Activated CD4-positive, alpha-beta T cell treated with anti-CD3 and anti-CD28 coated beads, Interleukin-2, amount 50 U/mL, for 24 hours (primary cell): ENCODE measurements around the gene RAPGEF5.

Experiments
- DNase-seq, 2 donors: peaks; one replicate each; pipeline ENCODE4 v3.0.0-alpha.2; 2020; ENCODE audit warnings: low read depth in 1 of 2, low spot score in 1 of 2

RAPGEF5 gene

DNA sequence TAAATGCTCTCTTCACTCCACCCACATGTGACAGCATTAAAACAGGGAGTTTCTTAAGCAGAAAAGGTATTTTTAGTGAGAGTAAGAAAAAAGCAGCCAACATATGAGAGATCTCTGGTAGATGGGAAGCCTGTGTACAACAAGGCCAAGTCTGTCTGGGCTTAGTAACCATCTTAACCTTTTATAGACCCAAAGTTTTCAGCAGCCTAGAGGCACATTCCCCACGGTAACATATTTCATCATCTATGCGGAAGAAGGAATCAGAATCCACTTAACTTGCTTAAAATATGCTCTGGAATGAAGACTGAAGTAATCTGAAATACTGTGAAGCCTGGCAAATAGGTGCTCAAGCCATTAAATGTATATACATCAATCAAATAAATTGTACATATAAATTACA, 127.8 kb downstream of the RAPGEF5 start:
- no peak for DNase-seq

DNA sequence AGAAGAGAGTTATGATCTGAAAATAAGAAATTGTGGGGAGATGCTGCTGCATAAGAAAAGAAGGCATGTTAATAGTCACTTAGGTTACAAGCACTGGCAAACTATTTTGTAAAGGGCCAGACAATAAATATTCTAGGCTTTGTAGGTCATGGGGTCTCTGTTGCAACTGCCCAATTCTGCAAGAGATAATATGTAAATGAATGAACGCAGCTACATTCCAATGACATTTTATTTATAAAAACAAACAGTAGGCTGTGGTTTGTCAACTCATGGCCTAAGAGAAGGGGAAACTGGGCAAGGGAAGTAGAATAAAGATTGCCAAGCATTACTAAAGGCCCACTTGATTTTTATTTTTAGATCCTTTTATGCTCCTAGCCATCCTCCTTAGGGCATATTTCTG, 133.1 kb downstream of the RAPGEF5 start:
- no peak for DNase-seq

DNA sequence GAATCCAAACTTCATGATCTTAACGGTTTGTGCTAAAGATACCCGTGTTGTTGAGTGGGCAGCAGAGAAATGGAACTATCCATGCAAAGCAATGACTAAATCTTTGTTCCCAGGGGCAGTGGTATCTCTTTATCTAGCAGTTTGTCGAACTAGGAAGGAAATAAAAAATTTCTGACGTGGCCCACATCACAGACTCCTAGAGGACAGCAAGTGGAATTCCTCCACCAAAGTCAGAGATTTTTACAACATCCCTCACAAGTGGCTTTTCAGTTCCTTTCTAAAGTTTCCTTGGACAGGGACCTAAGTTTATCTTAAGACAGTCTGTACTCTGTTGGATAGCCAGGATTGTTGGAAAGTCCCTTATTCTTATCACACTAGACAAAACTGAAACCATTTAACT, 136.0 kb downstream of the RAPGEF5 start:
- DNase-seq = no peak

DNA sequence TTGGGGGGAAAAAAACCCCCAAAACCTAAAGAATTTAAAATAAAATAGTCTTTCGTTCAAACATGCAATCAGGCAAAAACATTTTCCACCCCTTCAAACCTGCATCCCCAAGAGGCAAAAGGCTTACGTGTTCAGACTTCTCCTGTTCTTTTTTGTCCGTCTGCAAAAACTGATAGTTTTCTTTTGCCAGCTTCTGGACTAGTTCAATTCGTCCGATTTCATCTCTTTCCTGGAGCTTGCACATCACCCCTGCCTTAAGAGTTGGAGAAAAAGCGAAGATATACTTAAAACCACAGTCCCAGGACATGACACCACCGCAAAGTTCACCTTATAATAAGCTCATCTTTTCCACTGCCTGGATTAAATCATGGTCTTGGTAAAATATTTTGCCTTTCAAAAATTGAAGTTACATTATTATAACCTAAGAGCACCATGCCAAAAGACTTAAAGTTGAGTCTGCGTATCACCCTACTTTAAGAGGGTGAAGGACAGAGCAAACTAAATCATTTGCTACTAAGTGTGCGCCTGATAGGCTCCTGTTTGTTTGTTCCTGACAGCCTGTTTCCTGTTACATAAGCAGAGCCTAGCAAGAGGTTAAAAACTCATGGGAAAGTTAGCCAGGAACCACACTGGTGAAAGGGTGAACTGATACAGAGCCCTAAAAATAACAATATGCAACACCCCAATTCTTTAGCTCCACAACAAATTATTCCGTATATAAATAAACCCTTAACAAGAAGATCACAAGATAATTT, 137.0 kb downstream of the RAPGEF5 start:
- no peak for DNase-seq

DNA sequence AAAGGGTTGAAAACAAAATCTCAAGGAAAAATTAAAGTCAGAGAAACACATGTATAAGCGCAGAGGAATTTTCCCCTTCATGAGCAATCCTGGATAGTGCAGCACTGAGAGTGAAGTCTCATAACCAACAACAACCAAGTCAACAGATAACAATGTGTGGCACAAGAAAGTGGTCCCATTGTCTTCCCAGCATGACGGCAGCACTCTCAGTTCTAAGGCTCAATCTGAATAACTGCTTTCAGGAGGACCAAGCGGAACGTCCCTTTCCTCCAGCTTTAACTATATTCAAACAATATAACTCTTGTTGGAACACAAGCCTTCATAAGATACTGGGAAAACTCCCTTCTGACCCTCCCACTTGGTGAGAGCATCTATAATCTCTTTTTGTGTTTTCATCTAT, 137.9 kb downstream of the RAPGEF5 start:
- DNase-seq = no peak

DNA sequence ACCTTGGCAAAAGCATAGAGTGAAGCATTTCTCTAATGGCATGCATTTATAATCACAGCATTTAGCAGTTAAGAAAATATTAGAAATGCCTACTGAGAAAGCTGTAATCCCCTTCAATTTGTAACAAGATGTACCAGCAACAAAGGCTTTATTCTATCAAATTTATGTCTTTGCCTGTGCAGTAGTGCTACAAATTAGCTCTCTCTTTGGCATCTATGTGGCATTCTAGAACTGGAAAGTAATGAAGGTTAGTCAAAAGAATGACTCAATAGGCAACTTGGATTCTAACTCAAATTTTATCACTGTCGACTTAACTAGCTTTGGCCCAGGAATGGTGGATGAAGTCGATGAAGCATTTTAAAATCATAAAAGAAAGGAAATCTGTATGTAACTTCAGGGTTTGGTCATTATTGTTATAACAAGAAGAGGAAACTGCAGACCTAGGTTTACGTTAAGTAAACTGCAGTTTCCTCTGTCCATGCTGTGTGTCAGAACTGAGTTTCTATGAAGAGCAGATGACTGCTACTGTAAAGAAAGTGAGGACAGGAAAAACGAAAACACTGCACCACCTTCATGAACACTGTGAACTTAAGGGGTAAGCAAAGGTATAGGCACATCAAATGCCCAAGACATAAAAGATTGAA, 140.0 kb downstream of the RAPGEF5 start:
- no peak for DNase-seq

DNA sequence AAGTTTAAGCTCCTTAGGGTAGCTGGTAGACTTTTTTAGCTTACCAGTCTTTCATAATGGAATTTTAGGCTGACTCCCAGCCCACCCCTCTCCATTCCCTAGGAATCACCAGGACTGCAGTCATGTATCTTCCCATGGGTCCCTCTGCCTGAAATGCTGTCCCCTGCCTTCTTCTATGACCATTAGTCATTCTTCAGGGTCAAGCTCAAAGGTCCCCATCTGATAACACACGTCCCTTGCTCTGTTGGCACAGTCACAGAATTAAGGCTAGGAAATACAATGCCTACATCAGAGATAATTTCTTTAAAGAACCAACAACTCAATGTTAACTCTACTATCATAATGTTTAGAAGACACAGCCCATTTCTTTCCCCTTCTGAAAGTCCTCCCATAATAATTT, 140.6 kb downstream of the RAPGEF5 start:
- DNase-seq = no peak

DNA sequence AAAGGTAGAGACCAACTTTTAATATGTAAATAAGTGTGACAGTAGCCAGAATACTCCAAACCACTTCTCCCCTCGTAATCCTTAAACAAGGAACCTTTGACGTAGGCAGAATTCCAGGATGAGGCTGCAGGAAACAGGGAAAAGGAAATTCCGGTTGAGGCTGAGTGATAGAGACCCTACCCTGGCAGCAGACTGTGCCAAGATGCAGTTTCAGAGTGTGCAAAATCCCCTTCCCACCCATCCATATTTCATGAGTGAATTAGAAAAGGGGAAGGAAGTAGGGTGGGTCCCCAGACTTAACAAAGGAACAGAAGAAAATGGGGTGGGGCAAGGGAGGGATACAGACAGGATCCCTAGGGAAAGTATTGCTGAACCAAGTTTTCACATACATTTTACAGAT, 143.0 kb downstream of the RAPGEF5 start:
- no peak for DNase-seq

DNA sequence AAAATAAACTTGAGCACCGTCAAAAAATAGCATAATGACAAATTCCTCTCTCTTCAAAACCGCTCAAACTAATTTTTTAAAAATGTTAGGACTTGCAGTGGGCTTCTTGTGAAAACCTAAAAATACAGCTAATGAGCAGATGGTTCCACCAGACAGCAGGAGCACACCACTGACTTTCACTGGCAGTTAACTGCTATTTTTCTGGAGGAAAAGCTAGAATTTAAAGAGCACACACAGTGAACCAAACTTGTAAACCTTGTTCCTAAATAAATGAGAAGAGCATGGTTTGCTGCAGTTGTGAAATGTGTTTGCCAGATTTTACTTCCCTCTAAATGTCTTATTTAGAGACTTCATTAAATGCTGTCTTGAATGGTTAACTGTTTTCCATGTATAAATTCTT, 143.9 kb downstream of the RAPGEF5 start:
- DNase-seq = no peak

DNA sequence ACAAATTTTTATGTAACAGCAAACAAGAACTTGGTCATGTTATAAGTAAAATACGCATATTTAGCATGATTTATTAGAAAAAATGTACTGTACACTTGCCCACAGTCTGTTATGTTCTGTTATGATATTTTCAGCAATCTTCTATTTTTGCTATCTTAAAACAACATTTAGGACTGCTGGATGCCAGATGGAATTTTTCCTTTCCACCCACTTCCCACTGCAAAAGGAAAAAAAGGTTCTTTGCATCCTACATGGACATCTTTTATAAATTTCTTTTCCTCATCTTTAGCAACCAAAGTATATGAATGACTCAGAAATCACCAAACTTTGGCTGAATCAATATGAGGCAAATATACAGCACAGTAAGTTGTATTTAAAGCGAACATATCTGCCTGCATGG, 146.0 kb downstream of the RAPGEF5 start:
- no peak for DNase-seq

DNA sequence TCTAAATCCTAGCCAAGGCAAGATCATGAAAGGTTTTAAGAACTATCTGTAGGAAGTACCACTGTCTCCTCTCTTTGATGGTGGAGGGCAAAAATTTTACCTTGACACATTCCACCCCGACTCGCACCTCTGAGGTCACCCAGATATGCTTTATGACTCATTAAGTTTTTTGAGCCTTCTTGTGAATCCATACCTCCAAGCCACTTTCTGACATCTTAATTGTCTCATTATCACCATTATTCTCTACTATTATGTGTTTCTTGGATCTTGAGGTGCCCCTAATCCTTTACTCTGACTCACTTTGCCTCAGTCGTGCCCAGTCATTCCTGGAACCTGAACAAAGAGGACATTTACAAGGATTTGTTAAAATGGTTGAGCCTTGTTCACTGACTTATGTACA, 146.6 kb downstream of the RAPGEF5 start:
- no peak for DNase-seq

DNA sequence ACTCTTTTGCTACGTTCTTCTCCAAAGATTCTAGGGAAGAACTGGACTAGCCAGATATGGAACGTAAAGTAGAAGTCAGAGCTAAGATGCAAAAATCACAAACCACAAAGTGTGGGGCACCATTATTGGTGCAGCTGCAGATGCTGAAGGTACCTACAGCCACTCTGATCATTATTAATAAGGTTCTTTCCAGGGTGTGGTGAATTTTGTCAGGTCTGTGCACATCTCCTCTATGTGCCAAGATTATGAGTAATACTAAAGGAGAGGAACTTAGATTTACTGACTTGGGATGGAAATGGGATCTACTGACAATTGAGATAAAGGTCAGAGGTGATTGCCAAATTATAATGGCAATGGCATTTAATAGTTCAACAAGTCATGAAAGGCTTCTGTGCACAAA, 148.2 kb downstream of the RAPGEF5 start:
- DNase-seq = no peak

DNA sequence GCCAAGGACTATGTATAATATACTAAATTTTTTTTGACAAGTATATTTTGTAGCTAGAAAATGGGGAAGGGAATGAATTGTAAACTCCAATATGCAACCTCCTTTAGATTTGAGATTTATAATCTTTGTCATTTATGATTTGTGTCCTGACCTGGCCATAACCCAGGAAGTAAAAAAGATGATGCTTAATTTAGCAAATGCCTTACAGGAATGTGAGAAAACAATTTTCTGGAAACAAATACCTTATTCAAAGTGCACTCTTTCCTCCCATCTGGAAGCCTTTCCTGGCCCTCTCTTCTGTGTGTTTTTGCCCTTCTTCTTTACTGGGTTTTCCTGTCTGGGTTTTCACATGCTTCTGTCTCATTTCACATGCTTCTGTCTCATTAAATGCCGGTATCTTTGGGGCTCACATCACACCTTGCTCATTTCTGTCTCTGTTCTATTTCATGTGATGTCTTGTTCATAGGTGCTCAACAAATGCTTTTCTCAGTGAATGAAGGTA, 149.2 kb downstream of the RAPGEF5 start:
- no peak for DNase-seq

DNA sequence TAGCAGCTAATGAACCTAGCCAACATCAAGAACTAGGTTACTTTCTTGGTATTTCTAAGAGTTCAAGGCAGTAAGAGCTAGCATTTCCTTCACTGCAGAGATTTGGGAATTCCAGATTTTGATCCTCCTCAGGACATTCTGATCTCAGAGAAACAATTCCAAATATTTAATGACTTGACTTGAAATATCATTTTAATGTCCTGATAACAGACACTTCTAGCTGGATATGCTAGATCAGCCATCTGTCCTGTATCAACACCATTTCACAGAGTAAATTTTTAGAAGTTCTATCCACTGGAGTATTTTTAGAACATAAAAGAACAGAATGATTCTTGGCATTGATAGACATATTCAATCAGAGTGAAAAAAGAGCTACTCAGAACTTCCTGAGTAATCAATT, 151.3 kb downstream of the RAPGEF5 start:
- no peak for DNase-seq

DNA sequence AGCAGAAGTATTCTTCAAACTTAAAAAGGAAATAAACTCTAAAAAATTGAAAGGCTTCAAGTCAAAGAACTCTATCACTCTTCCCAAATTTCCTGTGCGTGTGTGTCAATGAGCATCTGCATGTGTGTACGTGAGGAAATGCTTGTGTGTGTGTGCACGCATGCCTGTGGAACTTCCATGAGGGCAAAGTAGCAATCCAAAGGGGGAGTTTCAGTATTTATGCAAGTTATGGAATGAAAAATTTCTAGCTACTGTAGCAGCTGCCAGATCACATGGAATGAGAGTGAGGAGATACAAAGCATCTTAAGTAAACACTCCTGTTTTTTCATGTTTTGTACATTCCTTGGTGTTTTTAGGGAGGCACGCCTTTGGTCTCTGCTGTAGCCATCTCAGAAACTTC, 152.6 kb downstream of the RAPGEF5 start:
- no peak for DNase-seq

DNA sequence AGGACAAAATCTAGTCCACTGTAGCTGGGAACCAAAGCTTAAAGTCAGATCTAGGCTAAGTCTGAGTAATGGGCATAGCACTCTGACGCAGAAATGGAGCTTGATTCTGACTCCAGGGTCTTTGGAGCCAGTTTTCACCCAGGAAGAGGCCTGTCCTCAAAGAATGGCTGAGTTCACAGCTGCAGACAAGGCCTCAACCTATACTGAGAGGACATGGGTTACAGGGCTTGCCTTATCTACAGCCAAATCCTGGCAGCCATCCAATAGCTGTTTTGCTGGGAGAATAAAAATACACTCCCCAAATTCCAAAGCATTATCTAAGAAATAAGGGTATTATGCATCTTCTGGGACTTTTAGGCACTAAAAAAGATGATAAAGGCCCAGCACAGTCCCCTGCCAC, 154.8 kb downstream of the RAPGEF5 start:
- no peak for DNase-seq

DNA sequence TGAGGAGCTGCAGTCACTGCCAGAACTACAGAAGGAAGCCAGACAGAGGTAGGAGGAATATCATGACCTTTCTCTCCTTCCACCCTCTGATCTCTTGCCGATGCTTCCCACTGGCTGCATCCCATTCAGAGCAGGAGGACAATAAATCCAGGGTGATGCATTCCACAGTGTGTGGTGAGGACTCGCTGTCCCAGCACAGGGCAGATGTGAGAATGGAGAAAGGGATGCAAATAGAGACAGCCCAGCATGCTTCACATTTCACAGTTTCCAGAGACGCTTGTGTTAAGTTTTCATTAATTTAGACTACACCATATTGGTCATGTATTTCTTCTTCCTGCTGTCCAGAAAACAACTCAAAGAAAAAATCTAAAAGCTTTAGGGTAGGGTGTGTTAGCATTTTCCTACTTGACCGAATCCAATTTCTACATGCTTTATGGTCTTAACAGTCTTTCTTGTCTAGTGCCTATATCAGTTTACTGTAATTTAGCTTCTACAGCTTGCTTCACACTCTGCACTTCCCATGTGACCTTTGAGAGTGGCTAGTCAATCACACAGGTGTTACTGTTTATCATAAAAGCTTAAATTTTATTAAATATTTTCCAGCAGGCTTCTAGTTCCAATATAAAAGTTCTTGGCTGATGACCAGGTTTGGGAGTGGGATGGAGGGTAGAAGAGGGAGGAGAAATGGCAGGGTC, 155.6 kb downstream of the RAPGEF5 start:
- DNase-seq = no peak

DNA sequence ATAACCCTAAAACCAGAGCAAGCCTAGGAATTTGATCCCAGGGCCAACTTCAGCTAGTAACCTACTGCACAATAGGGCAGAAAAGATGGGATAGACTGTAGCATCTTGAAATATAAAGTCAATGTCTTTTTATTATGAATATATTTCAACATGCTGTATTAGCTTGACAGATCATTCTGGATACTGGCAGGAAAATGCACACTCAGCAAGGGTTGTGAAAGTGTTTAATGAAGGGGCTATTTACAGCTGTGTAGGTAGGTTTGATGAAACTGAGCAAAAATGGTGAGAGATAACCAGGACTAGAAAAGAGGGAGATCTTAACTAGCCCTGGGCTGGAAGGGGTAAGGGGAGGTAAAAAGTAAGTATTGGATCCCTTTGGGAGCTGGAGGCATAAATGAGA, 156.2 kb downstream of the RAPGEF5 start:
- no peak for DNase-seq

DNA sequence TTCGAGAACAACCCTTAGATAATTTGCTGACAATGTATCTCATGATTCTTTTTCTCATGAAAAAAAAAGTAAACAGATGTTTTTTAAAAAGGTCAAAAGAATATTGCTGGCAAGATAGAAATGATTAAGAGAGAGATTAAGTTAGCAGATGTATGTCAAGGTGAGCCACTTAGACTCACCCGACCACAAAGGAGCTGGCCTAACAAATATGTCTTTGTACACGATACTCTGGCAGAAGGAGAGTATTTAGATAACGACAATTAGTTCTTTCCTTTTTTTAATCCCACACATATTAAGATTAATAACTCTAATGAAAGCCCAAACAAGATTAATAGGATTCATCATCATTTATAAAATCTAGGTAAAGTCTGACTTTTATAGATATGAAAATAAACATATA, 156.7 kb downstream of the RAPGEF5 start:
- no peak for DNase-seq

DNA sequence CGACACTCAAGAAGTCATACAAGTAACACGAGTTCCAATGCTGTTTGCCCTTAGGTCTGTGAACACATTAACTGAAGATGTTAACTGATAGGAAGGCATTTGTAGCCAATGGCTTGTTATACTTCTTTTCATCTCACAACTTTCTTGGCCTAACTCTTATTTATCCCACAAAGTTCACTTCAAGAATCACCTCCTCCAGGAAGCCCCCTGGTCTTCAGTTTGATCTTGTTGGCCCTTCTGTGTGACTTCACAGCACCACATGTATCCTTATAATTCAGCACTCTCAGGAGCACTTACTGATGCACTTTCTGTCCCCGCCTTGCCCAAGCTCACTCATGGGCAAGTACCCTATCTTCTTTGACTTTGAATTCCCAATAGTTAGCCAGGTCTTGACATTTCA, 159.6 kb downstream of the RAPGEF5 start:
- DNase-seq = no peak

DNA sequence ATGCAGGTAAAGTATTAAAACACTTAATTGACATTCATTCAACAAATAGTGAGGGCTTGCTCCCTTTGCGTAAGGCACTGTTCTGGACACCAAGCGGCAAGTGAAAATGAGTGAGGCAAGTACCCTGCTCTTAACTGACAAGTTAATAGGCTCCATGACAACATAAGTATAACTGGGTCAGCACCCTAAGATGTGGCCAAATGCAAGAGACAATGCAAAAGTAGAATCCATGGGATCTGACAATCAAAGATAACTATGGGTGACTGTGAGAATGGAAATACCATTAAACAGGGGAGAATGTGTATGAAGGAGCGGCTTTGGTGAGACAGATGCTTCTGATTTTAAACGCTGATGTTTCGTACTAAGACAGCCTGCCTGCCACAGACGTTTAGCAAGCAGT, 160.5 kb downstream of the RAPGEF5 start:
- DNase-seq = no peak

DNA sequence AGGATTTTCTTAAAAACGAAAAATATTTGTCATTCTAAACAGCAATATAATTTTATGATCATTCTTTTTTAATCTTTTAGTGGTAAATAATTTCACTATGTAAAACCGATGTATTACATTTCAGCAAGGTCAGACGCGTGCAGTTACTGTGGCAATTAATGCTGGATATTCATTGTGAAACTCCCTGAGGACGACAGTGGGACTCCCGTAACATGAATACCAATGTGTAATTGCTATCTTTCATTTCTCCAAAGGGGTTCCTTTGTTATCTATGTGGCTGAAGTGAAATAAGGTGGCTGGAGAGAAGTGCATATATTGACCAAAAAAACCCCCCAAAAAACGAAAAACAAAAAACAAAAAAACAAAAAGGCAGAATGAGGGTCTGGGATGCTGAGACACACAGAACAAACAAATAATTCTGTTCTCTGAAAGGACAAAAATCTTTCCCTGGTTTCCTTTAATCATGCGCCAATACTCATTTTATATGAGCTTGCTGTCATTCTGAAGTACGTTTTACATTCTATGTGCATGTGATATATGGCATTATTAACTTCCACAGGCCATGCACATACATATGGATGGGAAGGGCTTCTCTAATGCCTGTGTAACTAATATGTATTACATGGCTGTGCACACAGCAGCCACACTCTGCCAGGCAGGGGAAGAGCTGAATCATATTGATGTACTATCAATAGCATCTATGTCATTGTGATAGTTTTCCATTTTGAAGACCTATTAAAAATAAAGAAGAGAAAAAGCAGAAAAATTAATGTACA, 161.4 kb downstream of the RAPGEF5 start:
- no peak for DNase-seq
